ENCODE results near the gene PRICKLE3.
"Not testable (repeated sequence)": the region's sequence is repeated elsewhere in the genome, so short reads cannot be mapped to it uniquely, and the experiment has no call there.

DNA sequence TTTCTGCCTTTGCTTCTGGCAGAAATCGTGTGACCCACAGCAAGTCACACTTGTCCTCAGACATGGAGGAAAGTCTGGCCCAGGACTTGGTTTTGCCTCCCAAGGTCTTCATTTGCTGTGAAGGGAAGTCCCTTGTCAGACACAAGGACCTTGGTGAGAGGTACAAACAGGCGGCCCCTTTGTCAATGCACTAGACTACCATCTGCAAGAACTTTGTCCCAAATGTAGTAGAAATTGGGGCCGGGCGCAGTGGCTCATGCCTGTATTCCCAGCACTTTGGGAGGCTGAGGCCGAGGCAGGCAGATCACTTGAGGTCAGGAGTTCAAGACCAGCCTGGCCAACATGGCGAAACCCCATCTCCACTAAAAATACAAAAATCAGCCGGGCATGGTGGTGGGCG lies 12.6 kb downstream of the PRICKLE3 start:
- TF ChIP-seq, protein P1, sequence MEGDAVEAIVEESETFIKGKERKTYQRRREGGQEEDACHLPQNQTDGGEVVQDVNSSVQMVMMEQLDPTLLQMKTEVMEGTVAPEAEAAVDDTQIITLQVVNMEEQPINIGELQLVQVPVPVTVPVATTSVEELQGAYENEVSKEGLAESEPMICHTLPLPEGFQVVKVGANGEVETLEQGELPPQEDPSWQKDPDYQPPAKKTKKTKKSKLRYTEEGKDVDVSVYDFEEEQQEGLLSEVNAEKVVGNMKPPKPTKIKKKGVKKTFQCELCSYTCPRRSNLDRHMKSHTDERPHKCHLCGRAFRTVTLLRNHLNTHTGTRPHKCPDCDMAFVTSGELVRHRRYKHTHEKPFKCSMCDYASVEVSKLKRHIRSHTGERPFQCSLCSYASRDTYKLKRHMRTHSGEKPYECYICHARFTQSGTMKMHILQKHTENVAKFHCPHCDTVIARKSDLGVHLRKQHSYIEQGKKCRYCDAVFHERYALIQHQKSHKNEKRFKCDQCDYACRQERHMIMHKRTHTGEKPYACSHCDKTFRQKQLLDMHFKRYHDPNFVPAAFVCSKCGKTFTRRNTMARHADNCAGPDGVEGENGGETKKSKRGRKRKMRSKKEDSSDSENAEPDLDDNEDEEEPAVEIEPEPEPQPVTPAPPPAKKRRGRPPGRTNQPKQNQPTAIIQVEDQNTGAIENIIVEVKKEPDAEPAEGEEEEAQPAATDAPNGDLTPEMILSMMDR (IDR thresholded peaks at IDR 0.05; ENCODE audit: low read depth, low read length, poor library complexity, severe bottlenecking) = not testable (repeated sequence)
- not testable (repeated sequence) for TF ChIP-seq EZH2phosphoT487 (IDR thresholded peaks at IDR 0.05; ENCODE audit: borderline replicate concordance, low read length)
